ENCODE results near the gene CMAS. TPM values are rescaled to one million over a fixed set of nuclear protein-coding genes. Genes with fewer than 3 reads are reported as not detected.
"Not testable (repeated sequence)": the region's sequence is repeated elsewhere in the genome, so short reads cannot be mapped to it uniquely, and the experiment has no call there.

Gene CMAS
- total RNA-seq, 2 donors from 2014 or later = 139 to 144 TPM

- no peak for ATAC-seq
- intact Hi-C loops (cut with DNase I, micrococcal nuclease) = loop anchor here in 1 of 2 donors (10.0 kb wide), 1 partner anchor 245 kb away; the partner anchor contains the start of gene ST8SIA1
- DNase-seq = no peak
Observed at GRCh38 chr12:22089486-22089885, 43.5 kb downstream of the CMAS start.

- intact Hi-C loops (cut with DNase I, micrococcal nuclease); ATAC-seq; DNase-seq: not testable (repeated sequence)
Observed at GRCh38 chr12:22099062-22099461, 53.0 kb downstream of the CMAS start.

GRCh38 chr12:22100958-22101748, 55.1 kb downstream of the CMAS start:
- intact Hi-C loops (cut with DNase I, micrococcal nuclease) = no loop called here
- peak in 1 of 2 donors; percentile 40 for DNase-seq
- ATAC-seq = peak; percentile 48

- DNase-seq = peak; percentile 9 to 28
- no peak for ATAC-seq
- intact Hi-C loops (cut with DNase I, micrococcal nuclease) = no loop called here
Observed at GRCh38 chr12:22101749-22102243, 55.8 kb downstream of the CMAS start.

GRCh38 chr12:22103418-22103817, 57.4 kb downstream of the CMAS start:
- ATAC-seq (no peak), DNase-seq (no peak)
- intact Hi-C loops (cut with DNase I, micrococcal nuclease) = no loop called here

GRCh38 chr12:22105542-22105941, 59.5 kb downstream of the CMAS start:
- ATAC-seq = no peak
- intact Hi-C loops (cut with DNase I, micrococcal nuclease) = no loop called here
- DNase-seq = no peak

GRCh38 chr12:22110176-22110575, 64.2 kb downstream of the CMAS start:
- DNase-seq (no peak), ATAC-seq (no peak)
- intact Hi-C loops (cut with DNase I, micrococcal nuclease) = no loop called here

Other genes starting within 250 kb of the CMAS start
- gene ABCC9, start 104.8 kb upstream of the CMAS start, total RNA-seq = 1 to 10 TPM; 1.6 to 5.9 TPM

All from left colon (tissue), 2 donors.